GM23248 (cell line): ENCODE data around the gene GSE1.

ENCODE experiments used
- EZH2 ChIP-seq: fragments of 200-600 bp; sonication (generic); IDR thresholded peaks from 2 replicates; pipeline ENCODE4 v1.6.1; 2018; ENCODE audit warnings: antibody characterized with exemption, mild to moderate bottlenecking; ENCODE audit not compliant: insufficient read depth, poor library complexity, severe bottlenecking
- EZH2phosphoT487 ChIP-seq: fragments of 200-600 bp; sonication (generic); IDR thresholded peaks from 2 replicates; pipeline ENCODE4 v1.6.1; 2018; ENCODE audit warnings: antibody characterized with exemption, moderate library complexity, mild to moderate bottlenecking, low read depth; ENCODE audit not compliant: insufficient read depth

- TF ChIP-seq EZH2 (no peak), EZH2phosphoT487 (no peak)
Measured at GRCh38 chr16:85584819-85585282, 28.3 kb upstream of the GSE1 start.
